Gastroesophageal sphincter (tissue), 4 donors: ENCODE data around the gene ZBED4. TPM values are rescaled to one million over a fixed set of nuclear protein-coding genes. Genes with fewer than 3 reads are reported as not detected.

Source experiments
- ATAC-seq: fragments of 150-250 bp; one replicate; pipeline ENCODE4 v1.9.1; 2016; ENCODE audit warnings: mild to moderate bottlenecking, moderate library complexity
- H3K27ac ChIP-seq, 4 donors: fragments of 200-600 bp; sonication (generic) in 3 of 4; 1 replicate in 3 of 4; 2 replicates in 1 of 4; pipeline ENCODE4 v1.5.1; 2016 to 2019
- H3K27me3 ChIP-seq: fragments of 200-600 bp; sonication (generic); one replicate; pipeline ENCODE4 v1.5.1; 2019
- H3K36me3 ChIP-seq, 2 donors: fragments of 200-600 bp; sonication (generic); one replicate each; pipeline ENCODE4 v1.5.1; 2019; ENCODE audit warnings: control low read depth in 1 of 2
- H3K4me1 ChIP-seq, 3 donors: fragments of 200-600 bp; sonication (generic); 1 replicate in 2 of 3; 2 replicates in 1 of 3; pipeline ENCODE4 v1.5.1; 2016 to 2019; ENCODE audit warnings: control low read depth in 2 of 3
- H3K4me3 ChIP-seq, 2 donors: fragments of 200-600 bp; sonication (generic); one replicate each; pipeline ENCODE4 v1.5.1; 2019; ENCODE audit warnings: mild to moderate bottlenecking in 1 of 2, moderate library complexity in 1 of 2
- H3K9me3 ChIP-seq, 3 donors: fragments of 200-600 bp; sonication (generic); one replicate each; pipeline ENCODE4 v1.5.1; 2017 to 2019; ENCODE audit warnings: control low read depth in 2 of 3
- EP300 ChIP-seq: sonication (generic); formaldehyde crosslinking; IDR thresholded peaks from one replicate; pipeline ENCODE4 v1.6.1; 2017; ENCODE audit warnings: antibody characterized with exemption, mild to moderate bottlenecking
- POLR2A ChIP-seq, 2 donors: fragments of 450-650 bp; IDR thresholded peaks; one replicate each; pipeline ENCODE4 v1.6.1; 2017; ENCODE audit warnings: antibody characterized with exemption in 2 of 2, mild to moderate bottlenecking in 2 of 2, moderate library complexity in 1 of 2
- POLR2AphosphoS5 ChIP-seq: sonication (generic); formaldehyde crosslinking; IDR thresholded peaks from one replicate; pipeline ENCODE4 v1.6.1; 2017; ENCODE audit warnings: antibody characterized with exemption
- WGBS, 2 donors: methylation state at CpG; one replicate each; pipeline ENCODE4 v1.1.5; 2018; ENCODE audit warnings: low coverage in 1 of 2; 5-methylcytosine and 5-hydroxymethylcytosine counted together
- total RNA-seq, 4 donors: library from RNA; depleted of rRNA; stranded (reverse); fragments of >200 nt; gene quantifications; one replicate each; pipeline ENCODE4 v1.1.0, GENCODE V29; 2016
- TF ChIP-seq, protein P1 (sequence below), 4 experiments: fragments of 200-600 bp in 2 of 4; fragments of 450-650 bp in 2 of 4; sonication (generic) in 1 of 4; IDR thresholded peaks; one replicate each; pipeline ENCODE4 v1.5.1; 2017 to 2019; ENCODE audit warnings: antibody characterized with exemption in 4 of 4, mild to moderate bottlenecking in 2 of 4, moderate library complexity in 2 of 4

Gene ZBED4
- total RNA-seq, 4 donors from 2014 or later: 6.9 to 12.3 (median 7.1) TPM

DNA sequence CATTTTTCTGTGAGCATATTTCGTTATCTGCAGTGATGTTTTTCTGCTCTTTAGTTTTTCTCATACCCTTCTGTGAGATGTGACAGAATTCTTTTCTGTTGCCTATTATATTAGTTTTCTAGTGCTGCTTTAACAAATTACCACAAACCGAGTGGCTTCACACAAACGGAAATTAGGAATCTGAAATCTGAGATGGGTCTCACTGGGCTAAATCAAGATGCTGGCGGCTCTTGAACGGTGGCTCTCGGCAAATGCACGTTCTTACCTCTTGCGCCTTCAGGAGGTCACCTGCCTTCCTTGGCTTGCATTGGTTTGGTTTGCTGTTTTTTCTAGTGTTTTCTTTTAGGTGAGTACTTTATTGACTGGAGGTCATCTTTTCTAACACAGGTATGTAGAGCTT lies 13.0 kb downstream of the ZBED4 start:
- Histone ChIP-seq H3K9me3 (peaks cover 0 to 49% (median 0%) of the 10 kb centered on the region in 3 donors), H3K27ac (no peak overlapping the region), H3K4me3 (no peak overlapping the region), H3K4me1 (no peaks in the 10 kb centered on the region), H3K36me3 (peaks cover 0 to 8% of the 10 kb centered on the region in 2 donors), H3K27me3 (no peaks in the 10 kb centered on the region)
- no peak for ATAC-seq
- WGBS, 2 donors: 86 to 89% methylated on average over 4 to 8 of the region's 8 CpGs
- TF ChIP-seq EP300 (no peak), POLR2AphosphoS5 (no peak), POLR2A (IDR thresholded peaks at IDR 0.05) (no peak)
- TF ChIP-seq, protein P1, sequence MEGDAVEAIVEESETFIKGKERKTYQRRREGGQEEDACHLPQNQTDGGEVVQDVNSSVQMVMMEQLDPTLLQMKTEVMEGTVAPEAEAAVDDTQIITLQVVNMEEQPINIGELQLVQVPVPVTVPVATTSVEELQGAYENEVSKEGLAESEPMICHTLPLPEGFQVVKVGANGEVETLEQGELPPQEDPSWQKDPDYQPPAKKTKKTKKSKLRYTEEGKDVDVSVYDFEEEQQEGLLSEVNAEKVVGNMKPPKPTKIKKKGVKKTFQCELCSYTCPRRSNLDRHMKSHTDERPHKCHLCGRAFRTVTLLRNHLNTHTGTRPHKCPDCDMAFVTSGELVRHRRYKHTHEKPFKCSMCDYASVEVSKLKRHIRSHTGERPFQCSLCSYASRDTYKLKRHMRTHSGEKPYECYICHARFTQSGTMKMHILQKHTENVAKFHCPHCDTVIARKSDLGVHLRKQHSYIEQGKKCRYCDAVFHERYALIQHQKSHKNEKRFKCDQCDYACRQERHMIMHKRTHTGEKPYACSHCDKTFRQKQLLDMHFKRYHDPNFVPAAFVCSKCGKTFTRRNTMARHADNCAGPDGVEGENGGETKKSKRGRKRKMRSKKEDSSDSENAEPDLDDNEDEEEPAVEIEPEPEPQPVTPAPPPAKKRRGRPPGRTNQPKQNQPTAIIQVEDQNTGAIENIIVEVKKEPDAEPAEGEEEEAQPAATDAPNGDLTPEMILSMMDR (IDR thresholded peaks at IDR 0.05): no peak

DNA sequence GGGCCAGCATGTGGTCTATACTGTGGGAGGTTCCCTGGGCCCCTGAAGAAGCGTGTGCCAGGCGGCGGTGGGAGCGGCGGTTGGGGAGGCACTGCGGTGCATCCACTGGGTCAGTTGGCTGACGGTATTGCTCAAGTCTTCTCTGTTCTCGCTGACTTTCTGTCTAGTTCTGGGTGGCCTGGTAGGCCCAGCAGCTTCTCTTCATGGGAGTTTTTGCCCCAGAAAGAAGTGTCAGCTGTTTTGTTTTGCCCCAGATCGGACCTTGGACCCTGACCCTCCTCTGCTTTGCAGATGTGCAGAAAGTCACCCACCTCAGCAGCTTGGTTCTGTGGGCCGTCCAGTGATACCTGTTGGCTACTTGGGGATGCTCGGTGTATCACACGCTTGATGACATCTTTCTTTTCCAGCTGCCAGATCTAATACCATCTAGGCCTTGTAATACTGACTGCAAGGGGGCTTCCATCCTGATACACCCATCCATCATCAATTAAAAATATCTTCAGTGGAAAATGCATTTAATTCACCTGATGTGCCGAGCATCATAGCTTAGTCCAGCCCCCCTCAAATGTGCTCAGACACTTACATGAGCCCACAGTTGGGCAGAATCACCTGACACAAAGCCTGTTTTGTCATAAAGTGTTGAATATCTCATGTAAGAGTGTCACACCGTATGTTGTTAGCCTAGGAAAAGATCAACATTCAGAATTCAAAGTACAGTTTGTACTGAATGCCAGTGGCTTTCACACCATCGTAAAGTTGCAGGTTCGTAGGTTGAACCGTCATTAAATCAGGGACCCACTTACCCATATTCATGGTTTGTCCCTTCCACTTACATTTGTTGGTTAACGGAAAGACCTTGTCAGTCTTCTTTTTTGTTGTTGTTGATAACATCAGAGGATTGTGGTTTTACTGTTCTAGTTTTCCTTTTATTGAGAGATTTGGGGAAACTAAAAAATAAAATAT lies 13.9 kb downstream of the ZBED4 start:
- no peak overlapping the region for H3K4me3 ChIP-seq
- H3K27me3 ChIP-seq: no peaks in the 10 kb centered on the region
- TF ChIP-seq POLR2A (IDR thresholded peaks at IDR 0.05) (no peak), POLR2AphosphoS5 (no peak), EP300 (no peak)
- TF ChIP-seq, protein P1 (IDR thresholded peaks at IDR 0.05): no peak
- peaks cover 0 to 49% (median 0%) of the 10 kb centered on the region in 3 donors for H3K9me3 ChIP-seq
- no peaks in the 10 kb centered on the region for H3K4me1 ChIP-seq
- peaks cover 0 to 8% of the 10 kb centered on the region in 2 donors for H3K36me3 ChIP-seq
- ATAC-seq: peak; percentile 13
- 84 to 94% methylated on average over 5 to 16 of the region's 18 CpGs for WGBS, 2 donors
- H3K27ac ChIP-seq: no peak overlapping the region

DNA sequence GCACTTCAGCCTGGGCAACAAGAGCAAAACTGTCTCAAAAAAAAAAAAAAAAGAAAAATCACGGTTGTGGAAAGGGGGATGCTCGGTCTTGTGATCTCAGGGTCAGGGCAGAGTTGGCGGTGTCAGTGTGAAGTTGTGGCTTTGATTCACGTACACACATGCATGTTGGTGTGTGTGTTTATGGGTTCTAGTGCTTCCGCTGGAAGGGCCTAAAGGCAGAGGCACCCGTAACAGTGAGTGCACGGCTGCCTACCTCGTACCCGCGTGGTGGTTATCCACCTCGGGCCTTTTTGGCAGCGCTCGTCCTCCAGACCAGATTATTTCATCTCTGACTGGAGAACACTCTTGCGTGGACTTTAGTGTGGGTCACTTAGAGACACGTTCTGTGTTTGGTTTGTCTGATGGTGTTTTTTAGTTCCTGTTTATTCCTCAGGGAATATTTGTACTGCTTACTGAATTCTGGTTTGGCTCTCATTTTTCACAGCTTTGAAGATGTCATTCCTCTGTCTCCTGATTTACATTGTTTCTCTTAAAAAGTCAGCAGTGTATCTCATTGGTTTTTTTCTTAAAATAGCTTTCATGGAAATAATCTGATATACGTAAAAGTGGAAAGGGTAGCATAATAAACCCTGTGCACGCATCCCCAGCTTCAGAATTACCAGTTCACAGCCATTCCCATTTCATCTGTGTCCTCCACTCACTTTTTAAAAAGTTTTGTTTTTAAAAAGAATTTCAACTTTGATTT lies 15.6 kb downstream of the ZBED4 start:
- no peaks in the 10 kb centered on the region for H3K4me1 ChIP-seq
- H3K27ac ChIP-seq: no peak overlapping the region
- peaks cover 0 to 14% of the 10 kb centered on the region in 2 donors for H3K36me3 ChIP-seq
- WGBS, 2 donors: 91 to 93% methylated on average over 14 to 17 of the region's 17 CpGs
- H3K9me3 ChIP-seq: peaks cover 0 to 49% (median 0%) of the 10 kb centered on the region in 3 donors
- H3K27me3 ChIP-seq: no peaks in the 10 kb centered on the region
- no peak overlapping the region for H3K4me3 ChIP-seq
- no peak for TF ChIP-seq EP300
- TF ChIP-seq POLR2A (IDR thresholded peaks at IDR 0.05): no peak
- TF ChIP-seq POLR2AphosphoS5: no peak
- TF ChIP-seq, protein P1 (IDR thresholded peaks at IDR 0.05): no peak
- no peak for ATAC-seq

DNA sequence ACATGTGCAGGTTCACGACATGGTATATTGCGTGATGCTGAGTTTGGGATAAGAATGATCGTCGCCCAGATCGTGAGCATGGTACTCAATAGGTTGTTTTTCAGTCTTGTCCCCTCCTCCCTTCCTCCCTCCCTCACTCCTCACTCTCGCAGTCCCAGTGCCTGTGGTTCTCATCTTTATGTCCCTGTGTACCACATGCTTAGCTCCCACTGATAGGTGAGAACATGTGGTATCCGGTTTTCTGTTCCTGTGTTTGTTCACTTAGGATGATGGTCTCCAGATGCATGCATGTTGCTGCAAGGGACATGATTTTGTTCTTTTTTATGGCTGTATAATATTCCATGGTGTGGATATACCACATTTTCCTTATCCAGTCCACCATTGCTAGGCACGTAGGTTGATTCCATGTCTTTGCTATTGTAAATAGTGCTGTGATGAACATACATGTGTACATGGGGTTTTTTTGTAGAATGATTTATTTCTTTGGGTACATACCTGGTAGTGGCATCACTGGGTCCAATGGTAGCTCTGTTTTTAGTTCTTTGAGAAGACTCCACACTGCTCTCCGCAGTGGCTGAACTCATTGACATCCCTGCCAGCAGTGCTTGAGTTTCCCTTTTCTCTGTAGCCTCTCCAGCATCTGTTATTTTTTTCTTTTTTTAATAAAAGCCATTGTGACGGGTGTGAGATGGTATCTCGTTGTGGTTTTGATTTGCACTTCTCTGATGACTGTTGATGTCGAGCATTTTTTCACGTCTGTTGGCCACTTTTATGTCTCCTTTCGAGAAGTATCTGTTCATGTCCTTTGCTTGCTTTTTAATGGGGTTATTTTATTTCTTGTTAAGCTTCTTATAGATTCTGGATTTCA lies 16.4 kb downstream of the ZBED4 start:
- Histone ChIP-seq H3K27me3 (no peaks in the 10 kb centered on the region), H3K4me3 (no peak overlapping the region), H3K27ac (no peak overlapping the region), H3K36me3 (peaks cover 0 to 21% of the 10 kb centered on the region in 2 donors), H3K4me1 (no peaks in the 10 kb centered on the region), H3K9me3 (peaks cover 0 to 46% (median 0%) of the 10 kb centered on the region in 3 donors)
- no peak for ATAC-seq
- TF ChIP-seq, protein P1 (IDR thresholded peaks at IDR 0.05): no peak
- TF ChIP-seq POLR2AphosphoS5 (no peak), POLR2A (IDR thresholded peaks at IDR 0.05) (no peak), EP300 (no peak)
- 95% methylated on average over 12 to 13 of the region's 14 CpGs for WGBS, 2 donors
